Hematopoietic multipotent progenitor cell treated with erythropoietin and hydrocortisone succinate and interleukin-3 and kit ligand, for 17 days (in vitro differentiated cells): Measurements from ENCODE around the gene PHF8.

Source experiments
- DNase-seq: peaks from one replicate; pipeline ENCODE4 v3.0.0-alpha.2; 2015; ENCODE audit warnings: low spot score

Gene PHF8

GRCh38 chrX:54012830-54013500 lies 31.3 kb downstream of the PHF8 start:
- DNase-seq = no peak

- no peak for DNase-seq
These were observed 36.6 kb downstream of the PHF8 start for GRCh38 chrX:54007682-54008081.

- no peak for DNase-seq
These were observed 46.5 kb downstream of the PHF8 start for GRCh38 chrX:53997724-53998123.

GRCh38 chrX:53992589-53992988 lies 51.7 kb downstream of the PHF8 start:
- DNase-seq = no peak

- DNase-seq = no peak
These were observed 54.1 kb downstream of the PHF8 start for GRCh38 chrX:53990171-53990570.

- no peak for DNase-seq
These were observed 59.4 kb downstream of the PHF8 start for GRCh38 chrX:53984895-53985294.

GRCh38 chrX:53974529-53974928 lies 69.7 kb downstream of the PHF8 start:
- DNase-seq = no peak

GRCh38 chrX:53969540-53969939 lies 74.7 kb downstream of the PHF8 start:
- DNase-seq = no peak

- no peak for DNase-seq
These were observed 94.0 kb downstream of the PHF8 start for GRCh38 chrX:53950130-53950733.

GRCh38 chrX:53940180-53940579 lies 104.1 kb downstream of the PHF8 start:
- DNase-seq = no peak

GRCh38 chrX:53939127-53939526 lies 105.1 kb downstream of the PHF8 start:
- DNase-seq = no peak

- no peak for DNase-seq
These were observed 113.5 kb downstream of the PHF8 start for GRCh38 chrX:53930515-53931380.

- no peak for DNase-seq
These were observed 118.2 kb downstream of the PHF8 start for GRCh38 chrX:53926030-53926429.

- no peak for DNase-seq
These were observed 125.6 kb downstream of the PHF8 start for GRCh38 chrX:53918702-53919101.

- DNase-seq = no peak
These were observed 143.7 kb downstream of the PHF8 start for GRCh38 chrX:53900623-53901022.

- no peak for DNase-seq
These were observed 149.0 kb downstream of the PHF8 start for GRCh38 chrX:53895270-53895669.
